GM18511 (cell line): ENCODE measurements around the gene TF.

Source experiments
- ATAC-seq: cut with Tn5 transposase; IDR thresholded peaks from one replicate; pipeline ENCODE4 v1.9.1; 2021; ENCODE audit warnings: mild to moderate bottlenecking, moderate library complexity; ENCODE audit not compliant: unreplicated experiment

TF gene

DNA sequence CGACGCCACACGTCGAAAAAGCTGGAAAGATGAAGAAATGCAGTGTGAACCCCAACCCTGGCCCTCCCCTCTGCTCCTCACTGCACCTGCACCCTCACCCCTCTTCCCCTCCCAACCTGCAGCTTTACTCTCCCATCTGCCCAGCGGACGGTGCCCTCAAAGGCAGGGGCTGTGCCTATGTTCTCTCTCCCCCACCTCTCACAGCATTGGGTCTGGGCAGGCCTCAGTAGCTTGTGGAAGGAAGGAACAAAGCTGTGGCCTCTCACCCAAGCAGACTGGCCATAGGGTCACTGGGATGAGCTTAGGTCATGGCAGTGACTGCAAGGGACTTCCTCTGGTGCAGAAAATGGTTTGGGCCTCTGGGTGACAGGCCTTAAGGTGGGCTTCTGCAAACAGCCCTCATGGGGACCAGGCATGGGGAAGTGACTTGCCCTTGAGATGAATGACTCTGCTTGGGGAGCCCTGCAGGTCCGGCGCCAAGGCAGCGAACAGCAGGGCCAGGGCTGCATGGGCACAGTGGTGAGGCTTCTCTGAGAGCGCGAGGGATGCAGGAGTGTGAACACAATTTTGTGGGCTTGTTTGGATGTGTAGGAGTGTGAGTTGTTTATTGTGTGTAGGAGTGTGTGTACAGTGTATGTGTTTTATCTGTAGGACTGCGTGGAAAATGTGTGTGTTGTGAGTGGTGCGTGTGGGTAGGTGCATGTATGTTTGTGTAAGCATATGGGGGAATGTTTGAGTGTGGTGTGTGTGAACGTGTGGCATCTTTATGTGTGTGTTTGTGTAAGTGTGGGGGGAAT, 88.6 kb downstream of the TF start:
- no peak for ATAC-seq

DNA sequence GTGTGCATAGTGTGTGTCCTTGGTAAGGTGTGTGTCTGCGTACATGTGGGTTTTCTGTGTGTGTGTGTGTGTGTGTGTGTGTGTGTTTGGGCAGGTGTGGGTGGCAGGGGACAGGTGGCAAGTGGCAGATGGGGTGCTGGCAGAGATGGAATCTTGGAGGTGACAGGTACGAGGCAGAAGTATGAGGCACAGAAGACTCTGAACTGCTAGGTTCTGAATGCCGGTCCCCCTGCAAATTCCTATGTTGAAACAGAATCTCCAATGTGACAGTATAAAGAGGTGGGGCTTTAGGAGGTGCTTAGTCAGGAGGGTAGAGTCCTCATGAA, 89.2 kb downstream of the TF start:
- no peak for ATAC-seq

DNA sequence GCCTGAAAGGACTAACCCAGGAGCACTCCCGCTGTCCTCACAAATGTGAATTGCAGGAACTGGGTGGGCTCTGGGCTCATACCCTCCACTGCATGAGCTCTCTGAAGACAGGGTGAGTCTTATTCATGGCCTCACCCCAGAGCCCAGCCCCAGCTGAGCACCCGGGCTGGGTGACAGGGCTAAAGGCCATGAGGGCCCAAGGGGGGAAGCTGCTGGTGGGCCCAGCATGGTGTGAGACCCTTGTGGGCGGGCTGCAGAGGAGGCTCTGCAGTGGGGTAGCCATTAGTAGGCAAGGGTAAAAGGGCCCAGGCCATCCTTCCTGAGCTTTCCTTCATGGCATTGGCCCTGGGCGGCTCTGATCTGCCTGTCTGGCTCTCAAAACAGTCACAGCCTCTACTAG, 89.8 kb downstream of the TF start:
- no peak for ATAC-seq

DNA sequence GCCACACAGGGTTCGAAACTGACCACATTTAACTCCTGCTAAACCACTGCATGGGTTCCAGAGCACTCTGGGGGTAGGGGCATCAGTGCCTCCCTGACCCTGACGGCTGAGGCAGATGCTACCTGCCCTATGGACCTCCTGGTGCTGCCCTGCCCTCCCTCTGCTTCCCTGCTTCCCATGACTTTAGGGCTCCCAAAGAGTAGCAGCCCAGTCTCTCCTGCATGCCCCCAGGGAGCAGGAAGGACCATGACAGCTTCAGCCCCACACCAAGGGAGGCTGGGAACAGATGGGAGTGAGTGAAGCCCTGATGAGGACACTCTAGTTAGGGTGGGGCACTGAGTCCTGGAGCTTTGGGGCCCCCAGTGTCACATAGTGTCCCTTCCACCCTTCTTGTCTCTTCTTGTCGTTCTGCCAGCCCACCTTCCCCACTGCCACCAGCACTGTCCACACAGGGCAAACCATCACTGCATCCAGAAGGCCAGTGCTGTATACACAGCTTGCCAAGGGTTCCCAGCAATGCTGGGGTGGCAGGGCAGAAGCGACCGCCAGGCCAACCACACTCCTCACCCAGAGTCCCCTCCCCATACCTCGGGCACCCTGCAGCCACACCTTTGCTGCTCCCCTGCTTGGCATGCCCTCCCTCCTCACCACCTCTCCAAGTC, 90.4 kb downstream of the TF start:
- no peak for ATAC-seq

DNA sequence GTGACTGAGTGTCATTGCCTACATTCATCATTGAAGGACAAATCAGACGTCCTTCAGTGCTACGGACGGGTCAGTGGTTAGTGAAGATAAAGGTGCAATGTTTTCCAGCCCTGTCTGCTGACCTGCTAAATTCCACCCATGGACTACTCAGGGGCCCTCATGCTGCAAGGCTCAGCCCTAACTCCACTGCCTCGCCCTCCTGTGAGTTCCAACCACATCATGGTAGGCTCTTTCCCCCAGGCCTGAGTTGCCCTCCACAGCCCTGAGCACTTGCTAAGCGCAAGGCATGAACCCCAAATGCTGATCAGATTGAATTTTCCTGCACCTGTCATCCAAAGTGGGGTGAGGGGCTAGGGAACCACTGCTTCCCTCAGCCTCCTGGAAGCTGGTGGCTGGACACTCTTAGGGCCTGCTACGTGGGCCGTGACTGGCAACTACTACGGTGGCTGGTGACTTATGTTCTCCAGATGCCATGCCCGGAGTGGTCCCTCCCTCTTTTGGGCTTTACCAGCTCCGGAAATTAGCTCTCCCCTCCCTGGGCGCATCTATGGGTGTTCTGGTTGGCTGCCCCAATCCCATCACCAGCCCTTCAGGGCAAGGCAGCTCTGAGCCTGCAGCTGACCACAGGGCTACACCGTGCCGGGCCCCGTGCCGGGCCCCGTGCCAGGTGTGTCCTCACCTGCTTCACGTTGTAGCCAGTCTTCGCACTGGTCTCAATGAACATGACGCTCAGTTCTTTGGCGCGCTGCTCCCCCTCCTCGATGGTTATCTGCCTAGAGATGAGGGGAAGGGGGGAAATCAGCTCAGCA, 91.5 kb downstream of the TF start:
- ATAC-seq: no peak

DNA sequence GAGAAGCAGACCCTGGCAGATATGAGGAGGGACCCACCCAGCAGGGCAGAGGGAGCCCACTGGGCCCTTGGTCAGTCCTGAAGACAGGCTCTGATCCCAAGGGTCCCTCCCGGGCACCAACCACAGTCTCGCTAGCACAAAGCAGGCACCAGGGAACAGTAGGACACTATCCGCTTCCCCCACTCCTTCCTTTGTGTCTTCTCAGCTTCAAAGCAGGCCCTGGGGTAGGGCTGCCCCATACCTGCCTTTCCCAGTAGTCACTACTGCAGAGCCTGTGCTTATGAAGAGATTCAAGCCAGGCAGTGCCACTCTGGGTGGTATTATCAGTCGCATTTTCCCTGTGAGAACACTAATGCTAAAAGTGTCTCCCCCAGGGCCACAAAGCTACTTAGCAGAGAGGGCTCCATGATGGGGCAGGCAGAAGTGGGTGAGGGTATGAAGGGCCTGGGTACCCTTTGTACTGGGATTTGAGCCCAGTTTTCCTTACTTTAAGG, 92.2 kb downstream of the TF start:
- ATAC-seq: no peak

DNA sequence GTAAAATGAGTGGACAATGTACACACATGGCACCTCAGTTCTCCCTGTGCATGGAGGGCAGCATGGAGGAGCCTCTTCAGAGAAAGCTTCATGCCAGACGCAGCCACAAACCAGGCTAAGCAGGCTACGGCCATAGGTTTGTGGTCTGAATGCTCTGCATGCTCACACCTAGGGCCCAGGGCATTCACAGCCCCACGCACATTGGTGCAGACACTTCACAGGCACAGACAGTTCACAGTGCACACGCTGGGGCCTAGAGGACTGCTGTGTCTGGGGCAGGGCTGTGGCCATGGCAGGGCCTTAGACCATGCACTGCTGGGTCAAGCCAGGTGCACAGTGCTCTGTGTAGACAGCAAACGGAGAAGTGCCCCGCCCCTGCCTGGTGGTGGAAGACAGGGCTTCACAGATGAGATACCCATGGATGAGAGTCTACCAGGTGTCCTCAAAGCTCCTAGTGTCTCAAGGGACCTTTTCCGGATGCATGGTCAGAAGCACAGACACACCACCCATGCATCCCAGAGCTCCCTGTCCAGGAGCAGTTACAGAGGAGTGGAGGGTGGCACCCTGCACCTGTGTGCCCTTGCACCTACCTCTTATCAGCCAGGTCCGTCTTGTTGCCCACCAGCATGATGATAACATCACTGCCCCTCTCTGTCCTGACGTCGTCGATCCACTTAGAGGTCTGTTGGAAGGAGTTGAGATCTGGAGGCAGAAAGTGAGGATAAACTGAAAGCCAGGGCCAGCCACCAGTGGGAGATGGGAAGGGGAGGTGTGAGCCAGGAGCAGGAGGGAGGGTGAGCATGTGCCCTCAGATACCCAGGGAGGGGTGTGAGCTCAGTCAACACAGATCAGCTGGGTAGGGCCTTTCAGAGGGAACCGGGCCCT, 93.0 kb downstream of the TF start:
- ATAC-seq: no peak

DNA sequence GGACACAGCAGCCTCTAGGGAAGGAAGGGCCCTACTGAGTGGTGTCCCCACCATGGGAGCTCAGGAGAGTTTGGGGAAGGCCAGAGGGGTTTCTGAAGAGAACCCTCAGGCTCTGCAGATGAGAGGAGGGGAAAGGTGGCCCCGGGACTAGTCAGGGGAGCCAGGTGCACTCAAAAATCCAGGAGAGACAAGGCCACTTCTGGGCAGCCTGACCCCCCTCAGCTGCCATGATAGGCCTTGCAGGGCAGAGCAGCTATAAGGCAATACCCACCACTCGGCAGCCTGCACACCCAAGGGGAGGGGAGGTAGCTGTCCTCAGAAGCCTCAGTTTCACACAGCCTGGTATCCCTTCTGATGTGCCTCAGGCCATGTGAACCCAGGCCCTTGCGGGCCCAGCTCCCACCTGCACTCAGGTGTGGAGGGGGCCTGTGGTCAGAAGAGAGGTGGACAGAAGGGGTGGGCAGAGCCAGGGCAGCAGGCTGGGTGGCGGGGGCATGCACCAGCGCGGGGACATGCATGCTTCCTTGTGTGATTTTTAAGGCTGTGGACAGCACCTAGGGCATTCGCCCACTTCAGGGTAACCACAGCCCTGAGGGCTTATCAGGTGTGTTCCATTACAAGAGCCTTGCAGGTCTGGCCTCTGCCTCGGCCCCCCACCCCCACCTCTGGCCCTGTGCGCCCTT, 94.0 kb downstream of the TF start:
- ATAC-seq: no peak

DNA sequence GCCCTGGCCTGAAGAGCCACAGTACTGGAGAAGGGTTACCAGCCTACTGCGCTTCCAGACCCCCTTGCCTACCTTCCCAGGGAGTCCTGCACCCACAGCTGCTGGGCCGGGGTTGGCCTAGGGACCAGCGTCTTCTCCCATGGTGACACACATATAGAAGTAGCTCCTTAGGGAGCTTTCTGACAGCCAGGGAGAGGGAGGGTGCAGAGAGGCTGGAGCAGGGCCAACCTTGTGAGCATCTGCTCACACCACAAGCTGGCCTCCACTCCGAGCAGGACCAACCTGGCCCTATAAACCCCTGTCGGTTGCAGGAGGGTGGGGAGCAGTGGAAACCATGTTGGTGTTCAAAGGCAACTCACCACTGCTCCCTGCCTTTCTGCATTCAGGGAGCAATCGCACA, 94.6 kb downstream of the TF start:
- no peak for ATAC-seq

DNA sequence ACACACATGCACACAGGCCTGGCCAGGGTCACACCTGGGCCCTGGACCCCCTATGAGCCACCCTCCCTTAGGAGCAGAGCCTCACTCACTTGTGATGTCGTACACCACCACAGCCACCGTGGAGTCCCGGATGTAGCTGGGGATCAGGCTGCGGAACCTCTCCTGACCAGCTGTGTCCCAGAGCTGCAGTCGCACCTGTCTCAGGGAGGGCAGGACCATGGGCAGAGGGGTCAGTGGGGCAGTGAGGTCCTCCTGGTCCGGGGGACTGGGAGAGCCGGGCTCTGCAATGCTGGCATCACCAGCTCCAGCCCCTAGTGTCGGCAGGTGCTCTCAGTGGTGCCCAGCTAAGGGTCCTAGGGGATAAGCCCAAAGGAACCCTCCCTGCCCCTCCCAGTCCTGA, 95.0 kb downstream of the TF start:
- no peak for ATAC-seq

DNA sequence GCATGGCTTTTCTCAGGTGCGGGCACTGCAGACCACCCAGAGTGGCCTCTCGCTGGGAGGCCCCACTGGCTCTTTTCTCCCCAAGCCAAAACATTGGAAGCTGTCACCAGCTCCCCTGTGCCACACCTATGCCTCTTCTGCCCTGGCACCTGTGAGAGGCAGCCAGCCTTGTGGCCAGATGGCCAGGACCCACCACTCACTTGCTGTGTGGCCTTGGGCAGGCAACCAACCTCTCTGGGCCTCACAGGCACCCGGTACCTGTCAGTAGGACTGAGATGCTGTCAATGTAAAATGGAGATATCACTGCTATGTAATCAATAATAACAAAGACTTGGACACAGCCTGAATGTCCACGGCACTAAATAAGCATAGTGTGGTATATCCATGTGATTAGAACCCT, 96.0 kb downstream of the TF start:
- no peak for ATAC-seq

DNA sequence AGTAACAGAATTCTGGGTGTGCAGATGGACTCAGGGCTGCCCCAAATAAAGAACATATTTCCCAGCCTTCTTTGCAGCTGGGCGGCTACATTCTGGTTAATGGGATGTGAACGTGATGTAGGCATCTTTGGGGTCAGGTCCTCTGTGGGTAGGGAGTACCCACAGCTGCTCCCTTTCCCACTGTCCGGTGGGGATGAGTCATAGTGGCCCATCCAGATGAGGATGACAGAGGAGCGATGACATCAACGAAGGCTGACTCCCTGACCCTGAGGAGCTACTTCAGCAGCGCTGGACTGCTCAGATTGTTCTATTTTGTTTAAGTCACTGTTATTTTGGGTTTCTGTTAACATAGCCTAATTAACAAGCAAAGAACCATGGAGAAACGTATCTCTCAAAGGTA, 97.4 kb downstream of the TF start:
- ATAC-seq: no peak

DNA sequence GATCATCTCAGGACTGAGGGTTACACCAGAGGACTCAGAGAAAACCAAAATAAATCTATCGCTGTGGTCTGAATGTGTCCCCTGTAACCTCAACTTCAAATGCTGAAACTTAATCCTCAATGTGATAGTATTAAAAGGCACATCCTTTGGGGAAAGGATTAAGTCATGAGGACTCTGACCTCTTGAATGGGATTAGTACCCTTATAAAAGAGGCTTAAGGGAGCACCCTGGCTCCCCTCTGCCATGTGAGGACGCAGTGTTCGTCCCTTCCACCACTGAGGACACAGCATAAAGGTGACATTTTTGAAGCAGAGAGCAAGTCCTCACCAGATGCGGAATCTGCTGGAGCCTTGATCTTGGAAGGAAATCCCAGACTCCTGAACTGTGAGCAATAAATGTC, 98.9 kb downstream of the TF start:
- ATAC-seq: no peak
